Neural progenitor cell (in vitro differentiated cells): Measurements from ENCODE around the gene ESYT2.

Experiments
- EZH2 ChIP-seq: fragments of 200-600 bp; sonication (generic); IDR thresholded peaks from 2 replicates; pipeline ENCODE4 v1.6.1; 2017; ENCODE audit warnings: antibody characterized with exemption, mild to moderate bottlenecking, moderate library complexity
- TF ChIP-seq, protein P1 (sequence below): fragments of 200-600 bp; sonication (generic); IDR thresholded peaks from 2 replicates; pipeline ENCODE4 v1.5.1; 2017; ENCODE audit warnings: antibody characterized with exemption, mild to moderate bottlenecking

DNA sequence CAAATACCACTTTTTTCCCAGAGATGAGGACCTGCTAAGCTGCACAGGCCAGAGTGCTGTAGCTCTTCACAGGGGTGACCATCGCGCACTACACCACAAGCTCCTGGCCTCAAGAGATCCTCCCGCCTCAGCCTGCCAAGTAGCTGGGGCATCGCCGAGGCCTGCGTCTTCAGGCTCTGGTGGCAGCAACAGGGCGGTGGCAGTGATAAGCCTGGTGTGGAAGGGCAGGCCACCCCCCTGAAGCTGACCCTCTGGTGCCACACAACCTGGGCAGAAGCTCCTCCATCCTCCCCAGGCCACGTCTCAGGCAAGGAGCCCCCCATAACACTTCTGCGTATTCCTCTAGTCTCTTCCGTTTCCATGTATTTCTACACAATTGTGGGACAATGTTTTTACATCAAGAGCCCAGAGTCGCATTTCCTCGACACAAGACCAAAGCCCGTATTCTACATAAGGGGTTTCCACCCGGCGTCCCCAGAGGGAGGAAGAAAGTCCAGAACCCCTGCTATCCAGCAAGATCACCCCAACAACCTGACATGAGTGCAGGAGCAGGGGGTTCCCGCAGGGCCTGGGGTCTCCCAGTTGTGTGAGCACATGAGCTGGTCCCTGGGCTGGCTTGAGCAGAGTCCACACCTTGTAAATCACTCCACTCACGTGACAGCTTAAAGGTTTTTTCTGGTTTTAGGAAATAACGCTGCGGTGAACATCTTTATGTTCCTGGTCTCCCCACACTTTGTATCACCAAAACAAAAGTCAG, 87.1 kb downstream of the ESYT2 start:
- TF ChIP-seq, protein P1, sequence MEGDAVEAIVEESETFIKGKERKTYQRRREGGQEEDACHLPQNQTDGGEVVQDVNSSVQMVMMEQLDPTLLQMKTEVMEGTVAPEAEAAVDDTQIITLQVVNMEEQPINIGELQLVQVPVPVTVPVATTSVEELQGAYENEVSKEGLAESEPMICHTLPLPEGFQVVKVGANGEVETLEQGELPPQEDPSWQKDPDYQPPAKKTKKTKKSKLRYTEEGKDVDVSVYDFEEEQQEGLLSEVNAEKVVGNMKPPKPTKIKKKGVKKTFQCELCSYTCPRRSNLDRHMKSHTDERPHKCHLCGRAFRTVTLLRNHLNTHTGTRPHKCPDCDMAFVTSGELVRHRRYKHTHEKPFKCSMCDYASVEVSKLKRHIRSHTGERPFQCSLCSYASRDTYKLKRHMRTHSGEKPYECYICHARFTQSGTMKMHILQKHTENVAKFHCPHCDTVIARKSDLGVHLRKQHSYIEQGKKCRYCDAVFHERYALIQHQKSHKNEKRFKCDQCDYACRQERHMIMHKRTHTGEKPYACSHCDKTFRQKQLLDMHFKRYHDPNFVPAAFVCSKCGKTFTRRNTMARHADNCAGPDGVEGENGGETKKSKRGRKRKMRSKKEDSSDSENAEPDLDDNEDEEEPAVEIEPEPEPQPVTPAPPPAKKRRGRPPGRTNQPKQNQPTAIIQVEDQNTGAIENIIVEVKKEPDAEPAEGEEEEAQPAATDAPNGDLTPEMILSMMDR: no peak
- TF ChIP-seq EZH2: no peak
